Stimulated activated CD4-positive, alpha-beta T cell treated with anti-CD3 and anti-CD28 coated beads, Interleukin-4, amount 100 ng/mL, for 1 hour (primary cell): ENCODE measurements around the gene NUP153.
"Not testable (repeated sequence)": the region's sequence is repeated elsewhere in the genome, so short reads cannot be mapped to it uniquely, and the experiment has no call there.

Experiments
- DNase-seq: peaks from one replicate; pipeline ENCODE4 v3.0.0-alpha.2; 2020

Gene NUP153

GRCh38 chr6:17712576-17712975, 5.9 kb upstream of the NUP153 start:
- DNase-seq = no peak

DNA sequence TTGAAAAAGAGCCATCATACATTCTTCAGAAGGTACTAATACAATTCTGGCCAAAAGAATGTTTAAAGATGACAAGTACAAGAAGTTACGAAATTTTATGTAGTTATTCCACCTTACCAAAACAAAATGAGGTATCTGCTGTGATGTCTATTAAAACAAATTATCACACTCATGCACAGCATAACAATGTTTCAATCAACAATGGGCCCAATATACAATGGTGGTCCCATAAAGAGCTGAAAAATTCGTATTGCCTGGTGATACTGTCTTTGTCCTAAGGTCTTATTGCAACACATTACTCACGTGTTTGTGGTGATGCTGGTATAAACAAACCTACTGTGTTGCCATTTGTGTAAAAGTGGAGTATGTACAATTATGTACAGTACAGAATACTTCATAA, 3.6 kb upstream of the NUP153 start:
- DNase-seq = no peak

- no peak for DNase-seq
These were observed 2.8 kb upstream of the NUP153 start for GRCh38 chr6:17709476-17709875.

DNA sequence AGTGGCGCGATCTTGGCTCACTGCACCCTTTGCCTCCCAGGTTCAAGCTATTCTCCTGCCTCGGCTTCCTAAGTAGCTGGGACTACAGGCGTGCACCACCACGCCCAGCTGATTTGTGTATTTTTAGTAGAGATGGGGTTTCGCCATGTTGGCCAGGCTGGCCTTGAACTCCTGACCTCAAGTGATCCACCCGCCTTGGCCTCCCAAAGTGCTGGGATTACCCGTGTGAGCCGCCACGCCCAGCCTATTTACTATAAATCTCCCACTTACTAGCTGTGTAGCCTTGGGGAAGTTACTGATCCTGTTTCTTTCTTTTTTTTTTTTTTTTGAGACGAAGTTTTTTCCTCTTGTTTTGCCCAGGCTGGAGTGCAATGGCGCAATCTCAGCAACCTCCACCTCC, 1.3 kb upstream of the NUP153 start:
- DNase-seq = not testable (repeated sequence)

DNA sequence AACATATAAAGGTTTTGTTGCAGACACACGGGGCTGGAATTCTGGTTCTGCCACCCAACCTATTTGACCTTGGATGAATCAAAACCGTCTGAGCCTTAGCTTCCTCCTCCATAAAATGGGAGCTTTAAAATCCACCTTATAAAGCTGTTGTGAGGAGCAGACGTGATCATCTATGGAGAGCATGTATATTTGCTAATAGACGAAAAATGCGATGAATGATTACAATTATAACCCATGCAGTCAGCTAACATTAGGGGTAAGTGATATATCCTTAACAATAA, 586 bp upstream of the NUP153 start:
- DNase-seq = no peak

- peak; percentile 85 for DNase-seq
These were observed 746 bp downstream of the NUP153 start for GRCh38 chr6:17705778-17706579.

DNA sequence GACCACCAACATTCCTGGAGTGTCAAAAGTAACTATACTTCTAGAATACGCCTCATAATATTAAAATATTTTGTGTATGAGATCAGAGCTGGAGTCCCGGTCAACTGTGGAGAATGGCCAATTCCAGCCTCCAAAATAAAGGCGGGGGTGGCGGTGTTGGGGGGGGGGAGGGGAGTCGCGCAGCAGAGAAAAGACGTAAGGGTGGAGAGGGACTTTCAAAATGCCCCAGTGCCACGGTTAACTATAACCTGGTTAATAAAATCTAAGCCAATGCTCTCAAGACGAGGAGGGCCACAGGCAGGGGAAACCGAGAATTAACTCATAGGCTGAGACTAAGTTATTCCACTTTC, 1.3 kb downstream of the NUP153 start:
- no peak for DNase-seq

GRCh38 chr6:17703256-17703694, 3.5 kb downstream of the NUP153 start:
- no peak for DNase-seq

DNA sequence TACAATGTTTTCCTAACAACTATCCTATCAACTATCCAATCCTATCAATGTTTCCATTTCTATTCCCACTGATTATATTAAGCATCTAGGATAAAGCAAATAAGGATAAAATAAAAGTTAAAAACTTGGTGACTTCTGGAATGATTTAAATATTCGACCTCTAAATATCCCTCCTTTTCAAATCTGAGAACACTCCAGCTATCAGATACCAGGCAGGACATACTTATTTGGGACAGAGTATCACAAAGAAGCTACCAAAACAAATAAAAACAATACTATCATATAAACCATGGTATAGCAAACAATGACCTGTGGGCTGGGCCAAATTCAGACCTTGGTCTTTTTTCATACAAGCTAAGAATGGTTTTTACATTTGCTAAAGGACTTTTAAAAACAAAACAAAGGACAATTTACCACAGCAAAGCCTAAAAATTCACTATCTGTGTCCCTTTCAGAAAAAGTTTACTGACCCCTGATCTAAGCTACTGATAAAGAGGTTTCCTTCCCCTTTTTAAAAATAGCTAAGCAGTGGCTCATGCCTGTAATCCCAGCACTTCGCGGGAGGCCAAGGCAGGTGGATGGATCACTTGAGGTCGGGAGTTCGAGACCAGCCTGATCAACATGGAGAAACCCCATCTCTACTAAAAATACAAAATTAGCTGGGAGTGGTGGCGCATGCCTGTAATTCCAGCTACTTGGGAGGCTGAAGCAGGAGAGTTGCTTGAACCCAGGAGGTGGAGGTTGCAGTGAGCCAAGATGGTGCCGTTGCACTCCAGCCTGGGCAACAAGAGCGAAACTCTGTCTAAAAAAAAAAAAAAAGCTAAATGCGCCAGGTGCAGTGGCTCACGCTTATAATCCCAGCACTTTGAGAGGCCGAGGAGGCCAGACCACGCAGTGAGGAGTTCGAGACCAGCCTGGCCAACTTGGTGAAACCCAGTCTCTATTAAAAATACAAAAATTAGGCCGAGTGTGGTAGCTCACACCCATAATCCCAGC, 6.0 kb downstream of the NUP153 start:
- no peak for DNase-seq

GRCh38 chr6:17691925-17692538, 14.7 kb downstream of the NUP153 start:
- DNase-seq = no peak

GRCh38 chr6:17688481-17688880, 18.2 kb downstream of the NUP153 start:
- DNase-seq = no peak

DNA sequence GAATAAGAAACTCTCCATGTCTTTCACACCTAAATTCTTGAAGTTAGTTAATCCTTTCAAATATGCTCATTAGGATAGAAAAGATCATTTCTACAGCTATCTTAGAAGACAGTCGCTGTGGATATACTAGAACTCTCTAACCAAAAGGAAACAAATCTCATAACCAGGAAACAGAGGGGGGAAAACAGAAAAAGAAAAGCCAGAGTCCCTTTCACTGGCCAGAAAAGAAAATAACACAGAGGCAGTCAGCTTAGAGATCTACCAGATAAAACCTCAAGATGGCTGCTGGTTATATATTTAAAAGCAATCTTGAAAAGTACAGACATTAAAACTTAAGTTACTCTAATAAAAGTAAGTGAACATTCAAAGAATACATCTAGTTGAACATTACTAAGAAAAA, 19.6 kb downstream of the NUP153 start:
- DNase-seq = no peak

GRCh38 chr6:17684134-17684533, 22.6 kb downstream of the NUP153 start:
- no peak for DNase-seq

GRCh38 chr6:17683428-17683827, 23.3 kb downstream of the NUP153 start:
- no peak for DNase-seq

DNA sequence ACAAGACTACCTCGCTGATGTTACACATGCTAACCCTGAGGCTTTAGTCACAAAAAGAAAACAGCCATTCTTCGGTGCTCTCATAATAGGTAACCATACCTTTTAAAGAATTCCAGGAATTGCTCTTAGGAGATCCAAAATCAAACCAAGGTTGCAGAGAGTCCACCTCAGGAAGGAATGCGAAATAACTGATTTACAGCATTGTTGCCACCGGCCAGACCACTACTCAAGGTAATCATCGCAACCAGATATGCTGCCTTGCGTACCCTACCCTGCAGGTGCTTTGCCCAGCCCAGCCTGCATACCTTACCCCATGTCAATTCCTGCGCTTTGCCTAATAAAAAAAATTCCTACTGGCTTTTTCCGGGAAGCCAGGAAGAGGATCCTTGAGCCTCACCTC, 27.0 kb downstream of the NUP153 start:
- no peak for DNase-seq

- DNase-seq = no peak
These were observed 29.1 kb downstream of the NUP153 start for GRCh38 chr6:17677602-17678001.

DNA sequence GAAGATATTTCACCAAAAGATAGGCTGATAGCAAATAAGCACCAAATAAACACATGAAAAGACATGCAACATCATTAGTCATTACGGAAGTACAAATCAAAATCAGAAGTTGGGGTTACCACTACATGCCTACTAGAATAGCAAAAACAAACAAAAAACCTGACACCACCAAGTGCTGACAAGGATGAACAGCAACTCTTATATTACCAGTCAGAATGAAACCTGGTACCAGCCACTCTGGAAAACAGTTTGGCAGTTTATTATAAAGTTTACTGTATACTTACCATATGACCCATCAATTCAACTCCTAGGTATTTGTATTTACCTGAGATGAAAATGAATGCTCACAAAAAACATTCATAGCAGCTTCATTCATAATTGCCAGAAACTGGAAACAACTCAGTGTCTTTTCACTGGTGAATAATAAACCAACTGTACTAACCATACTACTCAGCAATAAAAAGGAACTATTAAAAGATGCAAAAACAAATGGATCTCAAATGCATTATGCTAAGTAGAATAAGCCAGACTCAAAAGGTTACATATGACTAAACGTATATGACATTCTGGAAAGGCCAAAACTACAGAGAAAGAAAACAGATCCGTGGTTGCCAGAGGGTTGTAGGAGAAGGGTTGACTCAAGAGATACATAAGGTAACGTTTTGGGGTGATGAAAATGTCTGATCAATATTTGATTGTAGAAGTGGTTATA, 33.0 kb downstream of the NUP153 start:
- no peak for DNase-seq

DNA sequence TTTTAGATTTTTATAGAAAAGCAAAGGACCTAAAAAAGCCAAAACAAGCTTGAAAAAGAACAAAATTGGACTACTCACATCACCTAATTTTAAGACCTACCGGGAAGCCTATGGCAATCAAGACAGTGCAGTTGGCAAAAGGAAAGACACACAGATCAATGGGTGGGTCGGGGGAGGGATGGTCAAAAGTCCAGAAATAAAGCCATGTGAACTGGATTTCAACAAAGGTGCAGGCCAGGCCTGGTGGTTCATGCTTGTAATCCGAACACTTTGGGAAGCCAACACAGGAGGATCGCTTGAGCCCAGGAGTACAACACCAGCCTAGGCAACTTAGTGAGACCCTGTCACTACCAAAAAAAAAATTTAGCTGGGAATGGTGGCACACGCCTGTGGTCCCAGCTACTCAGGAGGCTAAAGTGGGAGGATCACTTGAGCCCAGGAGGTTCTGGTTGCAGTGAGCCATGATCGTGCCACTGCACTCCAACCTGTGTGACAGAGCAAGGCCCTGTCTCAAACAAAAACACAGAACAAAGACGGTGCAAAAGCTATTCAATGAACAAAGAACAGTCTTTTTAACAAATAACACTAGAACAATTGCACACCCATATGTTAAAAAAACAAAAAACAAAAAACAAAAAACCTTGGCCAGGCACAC, 34.5 kb downstream of the NUP153 start:
- DNase-seq = no peak

DNA sequence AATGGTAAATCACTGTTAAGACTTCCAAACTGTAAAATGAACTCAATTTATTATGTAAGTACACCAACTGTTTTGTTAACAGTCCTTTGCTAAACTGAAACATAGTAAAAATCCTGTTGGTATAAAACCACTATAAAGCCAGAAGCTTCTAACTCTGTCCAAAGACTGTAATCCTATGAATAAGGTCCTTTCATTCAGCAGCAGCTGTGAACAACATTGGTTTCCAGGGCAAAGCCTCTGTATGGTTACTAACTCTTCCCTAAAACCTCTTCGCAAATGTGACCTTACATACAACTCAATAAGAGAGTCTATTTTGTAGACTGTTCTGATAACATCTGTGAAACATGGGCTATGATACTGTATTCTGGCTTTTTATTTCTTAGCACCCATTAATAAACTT, 40.1 kb downstream of the NUP153 start:
- DNase-seq = no peak

- DNase-seq = no peak
These were observed 41.6 kb downstream of the NUP153 start for GRCh38 chr6:17665132-17665531.

DNA sequence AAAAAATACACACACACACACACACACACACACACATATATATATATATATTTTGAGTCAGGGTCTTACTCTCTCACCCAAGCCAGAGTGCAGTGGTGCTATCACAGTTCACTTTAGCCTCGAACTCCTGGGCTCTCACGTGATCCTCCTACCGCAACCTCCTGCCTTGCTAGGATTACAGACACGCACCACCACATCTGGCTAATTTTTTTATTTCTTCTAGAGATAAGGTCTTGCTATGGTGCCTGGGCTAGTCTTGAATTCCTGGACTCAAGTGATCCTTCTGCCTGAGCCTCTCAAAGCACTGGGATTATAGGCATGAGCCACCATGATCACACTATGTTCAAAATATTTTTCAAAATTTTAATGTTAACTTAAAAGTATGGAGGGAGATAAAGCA, 43.5 kb downstream of the NUP153 start:
- DNase-seq = no peak

- no peak for DNase-seq
These were observed 44.1 kb downstream of the NUP153 start for GRCh38 chr6:17662585-17662984.

DNA sequence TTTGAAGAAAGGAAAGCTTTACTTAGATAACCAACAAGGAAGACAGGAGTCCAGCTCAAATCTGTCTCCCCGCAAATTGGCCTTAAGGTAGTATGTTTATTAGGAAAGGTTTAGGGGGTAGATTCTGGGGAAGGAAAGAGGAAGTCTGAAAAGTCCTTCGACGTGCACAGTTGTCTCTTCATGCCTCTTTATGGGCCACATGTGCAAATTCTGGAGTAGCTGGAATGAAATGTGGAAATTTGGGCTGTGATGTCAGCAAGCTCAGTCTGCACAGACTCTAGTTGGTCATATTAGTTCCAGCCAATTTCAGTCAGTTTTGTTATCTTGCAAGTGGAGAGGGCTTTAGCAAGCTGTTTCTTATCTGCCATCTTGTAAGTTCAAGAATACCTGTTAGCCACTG, 50.1 kb downstream of the NUP153 start:
- DNase-seq = no peak
